K562 (cell line): ENCODE measurements around the gene CLCF1. TPM values are rescaled to one million over a fixed set of nuclear protein-coding genes. Genes with fewer than 3 reads are reported as not detected.
A peak's percentile ranks its signal among the peaks of the same experiment; 100 is the strongest.

Experiments
- ASH1L ChIP-seq: fragments of 450-650 bp; IDR thresholded peaks from 2 replicates; pipeline ENCODE4 v1.6.1; 2018; ENCODE audit warnings: borderline replicate concordance, mild to moderate bottlenecking, low read depth; ENCODE audit not compliant: partially characterized antibody
- BRD4 ChIP-seq: fragments of 200-600 bp; sonication (generic); IDR thresholded peaks from 2 replicates; pipeline ENCODE4 v1.6.1; 2017; ENCODE audit warnings: inconsistent platforms
- E2F8 ChIP-seq: fragments of 450-650 bp; IDR thresholded peaks from 2 replicates; pipeline ENCODE4 v1.7.1; 2018; ENCODE audit warnings: mild to moderate bottlenecking, low read depth; ENCODE audit not compliant: partially characterized antibody
- HDAC1 ChIP-seq, 2 experiments: fragments of 450-650 bp; IDR thresholded peaks; 2 replicates each; pipeline ENCODE4 v1.6.1; 2016 to 2017; ENCODE audit warnings: inconsistent platforms in 1 of 2, mild to moderate bottlenecking in 1 of 2, moderate library complexity in 1 of 2
- HDAC6 ChIP-seq: IDR thresholded peaks from 2 replicates; pipeline ENCODE4 v1.6.1; 2012; ENCODE audit warnings: low read depth, mild to moderate bottlenecking, control low read depth, inconsistent platforms, low read length, moderate library complexity
- HDAC8 ChIP-seq: fragments of 450-650 bp; IDR thresholded peaks from 2 replicates; pipeline ENCODE4 v1.6.1; 2016; ENCODE audit warnings: mild to moderate bottlenecking, missing genetic modification characterization, moderate library complexity, missing compliant biosample characterization
- JUN ChIP-seq, 2 experiments: sonication (generic) in 1 of 2; formaldehyde crosslinking in 1 of 2; IDR thresholded peaks; 2 replicates each; pipeline versions ENCODE4 v1.6.1 to v1.8.0; 2012 to 2022; ENCODE audit warnings: borderline replicate concordance in 2 of 2, mild to moderate bottlenecking in 2 of 2, improper control_type of control experiment in 1 of 2, low read depth in 1 of 2, low read length in 1 of 2, missing genetic modification reagents in 1 of 2
- MAFF ChIP-seq: IDR thresholded peaks from 2 replicates; pipeline ENCODE4 v1.6.1; 2012; ENCODE audit warnings: low read length, improper control_type of control experiment
- NR2F6 ChIP-seq: fragments of 450-650 bp; formaldehyde crosslinking; IDR thresholded peaks from 2 replicates; pipeline ENCODE4 v1.4.0; 2020; ENCODE audit warnings: mild to moderate bottlenecking
- RBM14 ChIP-seq: fragments of 200-400 bp; formaldehyde crosslinking; IDR thresholded peaks from 2 replicates; pipeline ENCODE4 v1.6.1; 2018; ENCODE audit warnings: low read depth, mild to moderate bottlenecking, low read length, moderate library complexity, borderline replicate concordance; ENCODE audit not compliant: insufficient read depth
- SP1 ChIP-seq: sonication (generic); formaldehyde crosslinking; IDR thresholded peaks from 2 replicates; pipeline ENCODE4 v1.8.1; 2022; ENCODE audit warnings: mild to moderate bottlenecking, missing genetic modification reagents
- TAF1 ChIP-seq: IDR thresholded peaks from 2 replicates; pipeline ENCODE4 v1.6.1; 2011; ENCODE audit warnings: mild to moderate bottlenecking, low read length, moderate library complexity; ENCODE audit not compliant: insufficient read depth, control insufficient read depth, severe bottlenecking; ENCODE audit errors: extremely low read depth
- TCF3 ChIP-seq: sonication (generic); formaldehyde crosslinking; IDR thresholded peaks from 2 replicates; pipeline ENCODE4 v1.4.0; 2020; ENCODE audit warnings: mild to moderate bottlenecking, missing genetic modification reagents
- TOE1 ChIP-seq, 2 experiments: fragments of 450-650 bp in 1 of 2; sonication (generic) in 1 of 2; formaldehyde crosslinking in 1 of 2; IDR thresholded peaks; 2 replicates each; pipeline versions ENCODE4 v1.7.1 to v1.8.0; 2016 to 2022; ENCODE audit warnings: borderline replicate concordance in 2 of 2, mild to moderate bottlenecking in 2 of 2, antibody characterized with exemption in 1 of 2, inconsistent platforms in 1 of 2, low read depth in 1 of 2, missing genetic modification reagents in 1 of 2, moderate library complexity in 1 of 2
- ZKSCAN3 ChIP-seq: fragments of 250-450 bp; sonication (Bioruptor Pico); IDR thresholded peaks from 2 replicates; pipeline ENCODE4 v1.4.0; 2020
- ZNF143 ChIP-seq: sonication (generic); formaldehyde crosslinking; IDR thresholded peaks from 2 replicates; pipeline ENCODE4 v1.9.0; 2022; ENCODE audit warnings: mild to moderate bottlenecking, missing genetic modification reagents
- polyA plus RNA-seq, 8 experiments: library from polyadenylated mRNA; depleted of rRNA in 4 of 8; stranded (reverse) in 5 of 8; unstranded in 3 of 8; fragments of >200 nt; fragmentation: Nextera tagmentation in 2 of 8; fragmentation: Illumina TruSeq in 1 of 8; extraction: Ambion mirVana in 2 of 8; extraction: Trizol in 1 of 8; gene quantifications; 2 replicates each; pipeline versions ENCODE4 v1.2.1 to v1.2.3, GENCODE V29; 2011 to 2014; ENCODE audit warnings: inconsistent platforms in 1 of 8, missing spikeins in 1 of 8
- total RNA-seq, 7 experiments: library from RNA; depleted of rRNA in 6 of 7; stranded (reverse); fragments of >200 nt in 6 of 7; fragmentation: Illumina TruSeq in 2 of 7; extraction: Trizol in 2 of 7; gene quantifications; 2 replicates each; pipeline versions ENCODE4 v1.2.1 to v1.2.3, GENCODE V29; 2011 to 2021; ENCODE audit warnings: low replicate concordance in 1 of 7
- TF ChIP-seq, protein P1 (sequence below): fragments of 450-650 bp; formaldehyde crosslinking; IDR thresholded peaks from 2 replicates; pipeline ENCODE4 v1.4.0; 2020; ENCODE audit warnings: mild to moderate bottlenecking
- TF ChIP-seq, protein P2 (sequence below): fragments of 250-450 bp; sonication (Bioruptor Pico); IDR thresholded peaks from 2 replicates; pipeline ENCODE4 v1.8.0; 2021; ENCODE audit warnings: borderline replicate concordance, mild to moderate bottlenecking, moderate library complexity; ENCODE audit not compliant: poor library complexity, severe bottlenecking
- TF ChIP-seq, protein P3 (sequence below), 2 experiments: fragments of 200-800 bp in 1 of 2; sonication (Bioruptor generic) in 1 of 2; sonication (generic) in 1 of 2; formaldehyde crosslinking in 1 of 2; IDR thresholded peaks in 1 of 2; conservative IDR thresholded peaks in 1 of 2; 2 replicates each; pipeline versions ENCODE4 v1.5.0 to v1.6.1; 2016 to 2020; ENCODE audit warnings: missing compliant biosample characterization in 1 of 2, missing genetic modification characterization in 1 of 2, missing genetic modification reagents in 1 of 2

Gene CLCF1
- total and polyA plus RNA-seq, 9 of the 15 experiments (the other 6 are each of a cell fraction or from before 2014, with no cell fraction given): 0.49 to 5.8 (median 3.0) TPM

GRCh38 chr11:67373648-67374570 lies 511 bp upstream of the CLCF1 start (continued):
- TF ChIP-seq ASH1L (no peak), SP1 (CRISPR knock-in tag) (no peak; the same call in 1 of the 2 replicates), TAF1 (peak; percentile 46), RBM14 (no peak), HDAC1 (IDR thresholded peaks at IDR 0.05) (no peak; a peak in 1 of 4 replicates), TOE1 (IDR thresholded peaks at IDR 0.05; ENCODE audit: borderline replicate concordance) (no peak), TOE1 (CRISPR knock-in tag; IDR thresholded peaks at IDR 0.05; ENCODE audit: borderline replicate concordance, low read depth) (no peak), HDAC8 (no peak), JUN (IDR thresholded peaks at IDR 0.05; ENCODE audit: borderline replicate concordance, low read depth, low read length) (no peak), JUN (CRISPR knock-in tag; IDR thresholded peaks at IDR 0.05; ENCODE audit: borderline replicate concordance) (peak; percentile 68; the same call in 1 of the 2 replicates), NR2F6 (no peak), ZNF143 (CRISPR knock-in tag) (no peak), E2F8 (peak; percentile 62), BRD4 (peak; percentile 19; the same call in 1 of the 2 replicates), ZKSCAN3 (no peak), MAFF (peak; percentile 91), HDAC6 (no peak), TCF3 (CRISPR knock-in tag) (no peak)
- TF ChIP-seq, protein P1, sequence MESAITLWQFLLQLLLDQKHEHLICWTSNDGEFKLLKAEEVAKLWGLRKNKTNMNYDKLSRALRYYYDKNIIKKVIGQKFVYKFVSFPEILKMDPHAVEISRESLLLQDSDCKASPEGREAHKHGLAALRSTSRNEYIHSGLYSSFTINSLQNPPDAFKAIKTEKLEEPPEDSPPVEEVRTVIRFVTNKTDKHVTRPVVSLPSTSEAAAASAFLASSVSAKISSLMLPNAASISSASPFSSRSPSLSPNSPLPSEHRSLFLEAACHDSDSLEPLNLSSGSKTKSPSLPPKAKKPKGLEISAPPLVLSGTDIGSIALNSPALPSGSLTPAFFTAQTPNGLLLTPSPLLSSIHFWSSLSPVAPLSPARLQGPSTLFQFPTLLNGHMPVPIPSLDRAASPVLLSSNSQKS (CRISPR knock-in tag): no peak
- TF ChIP-seq, protein P2, sequence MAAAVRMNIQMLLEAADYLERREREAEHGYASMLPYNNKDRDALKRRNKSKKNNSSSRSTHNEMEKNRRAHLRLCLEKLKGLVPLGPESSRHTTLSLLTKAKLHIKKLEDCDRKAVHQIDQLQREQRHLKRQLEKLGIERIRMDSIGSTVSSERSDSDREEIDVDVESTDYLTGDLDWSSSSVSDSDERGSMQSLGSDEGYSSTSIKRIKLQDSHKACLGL (CRISPR knock-in tag): no peak
- TF ChIP-seq, protein P3, sequence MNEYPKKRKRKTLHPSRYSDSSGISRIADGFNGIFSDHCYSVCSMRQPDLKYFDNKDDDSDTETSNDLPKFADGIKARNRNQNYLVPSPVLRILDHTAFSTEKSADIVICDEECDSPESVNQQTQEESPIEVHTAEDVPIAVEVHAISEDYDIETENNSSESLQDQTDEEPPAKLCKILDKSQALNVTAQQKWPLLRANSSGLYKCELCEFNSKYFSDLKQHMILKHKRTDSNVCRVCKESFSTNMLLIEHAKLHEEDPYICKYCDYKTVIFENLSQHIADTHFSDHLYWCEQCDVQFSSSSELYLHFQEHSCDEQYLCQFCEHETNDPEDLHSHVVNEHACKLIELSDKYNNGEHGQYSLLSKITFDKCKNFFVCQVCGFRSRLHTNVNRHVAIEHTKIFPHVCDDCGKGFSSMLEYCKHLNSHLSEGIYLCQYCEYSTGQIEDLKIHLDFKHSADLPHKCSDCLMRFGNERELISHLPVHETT (CRISPR knock-in tag; conservative IDR thresholded peaks at IDR 0.05 in 1 of 2, IDR thresholded peaks at IDR 0.05 in 1 of 2): no peak
